Neuronal stem cell (in vitro differentiated cells): Measurements from ENCODE around the gene MTPN.
A peak's percentile ranks its signal among the peaks of the same experiment; 100 is the strongest.

Experiments
- DNase-seq: peaks from one replicate; pipeline ENCODE4 v3.0.0-alpha.2; 2013; ENCODE audit warnings: low spot score
- H2AFZ ChIP-seq: one replicate; pipeline ENCODE4 v1.6.1; 2013; ENCODE audit warnings: mild to moderate bottlenecking, low read length, inconsistent platforms
- H2AK5ac ChIP-seq: 2 replicates; pipeline ENCODE4 v1.6.1; 2013; ENCODE audit warnings: low read depth, mild to moderate bottlenecking, inconsistent platforms, low read length, moderate library complexity, mixed read lengths
- H2BK120ac ChIP-seq: 2 replicates; pipeline ENCODE4 v1.6.1; 2013; ENCODE audit warnings: low read depth, mild to moderate bottlenecking, inconsistent platforms, low read length, moderate library complexity, mixed read lengths
- H2BK12ac ChIP-seq: one replicate; pipeline ENCODE4 v1.6.1; 2013; ENCODE audit warnings: low read length, inconsistent platforms
- H2BK15ac ChIP-seq: 2 replicates; pipeline ENCODE4 v1.6.1; 2013; ENCODE audit warnings: mild to moderate bottlenecking, low read length, inconsistent platforms, mixed read lengths
- H2BK5ac ChIP-seq: one replicate; pipeline ENCODE4 v1.6.1; 2013; ENCODE audit warnings: inconsistent platforms, mild to moderate bottlenecking, low read length, moderate library complexity
- H3K14ac ChIP-seq: one replicate; pipeline ENCODE4 v1.6.1; 2013; ENCODE audit warnings: low read length, inconsistent platforms
- H3K18ac ChIP-seq: 2 replicates; pipeline ENCODE4 v1.6.1; 2013; ENCODE audit warnings: low read length, inconsistent platforms
- H3K23ac ChIP-seq: 2 replicates; pipeline ENCODE4 v1.6.1; 2013; ENCODE audit warnings: low read depth, mild to moderate bottlenecking, mixed read lengths, low read length, inconsistent platforms; ENCODE audit not compliant: poor library complexity
- H3K27ac ChIP-seq: replicated peaks from 3 replicates; pipeline ENCODE4 v1.5.1; 2013; ENCODE audit warnings: low read length, inconsistent platforms
- H3K27me3 ChIP-seq, 3 experiments: 2 replicates each; pipeline ENCODE4 v1.6.1; 2013; ENCODE audit warnings: low read length in 3 of 3, mild to moderate bottlenecking in 2 of 3, inconsistent platforms in 1 of 3, low read depth in 1 of 3, mixed read lengths in 1 of 3, moderate library complexity in 1 of 3; ENCODE audit not compliant: control insufficient read depth in 3 of 3, insufficient read depth in 3 of 3
- H3K36me3 ChIP-seq, 2 donors: replicated peaks in 1 of 2; 2 replicates each; pipeline ENCODE4 v1.6.1; 2013; ENCODE audit warnings: low read length in 2 of 2; ENCODE audit not compliant: control insufficient read depth in 2 of 2, insufficient read depth in 2 of 2
- H3K4ac ChIP-seq: 2 replicates; pipeline ENCODE4 v1.6.1; 2013; ENCODE audit warnings: inconsistent platforms, mild to moderate bottlenecking, low read length, moderate library complexity
- H3K4me1 ChIP-seq, 2 donors: 1 replicate in 1 of 2; 2 replicates in 1 of 2; pipeline ENCODE4 v1.6.1; 2013; ENCODE audit warnings: low read length in 2 of 2, low read depth in 1 of 2; ENCODE audit not compliant: control insufficient read depth in 2 of 2, insufficient read depth in 1 of 2
- H3K4me2 ChIP-seq: one replicate; pipeline ENCODE4 v1.6.1; 2013; ENCODE audit warnings: mild to moderate bottlenecking, low read length, inconsistent platforms; ENCODE audit not compliant: insufficient read depth, poor library complexity, severe bottlenecking
- H3K4me3 ChIP-seq, 2 donors: 2 replicates each; pipeline ENCODE4 v1.5.1; 2013; ENCODE audit warnings: low read length in 2 of 2, mild to moderate bottlenecking in 2 of 2, inconsistent platforms in 1 of 2, moderate library complexity in 1 of 2
- H3K79me1 ChIP-seq: one replicate; pipeline ENCODE4 v1.6.1; 2013; ENCODE audit warnings: low read depth, mild to moderate bottlenecking, inconsistent platforms, low read length, moderate library complexity
- H3K9ac ChIP-seq: one replicate; pipeline ENCODE4 v1.6.1; 2013; ENCODE audit warnings: mild to moderate bottlenecking, low read depth, low read length, inconsistent platforms; ENCODE audit not compliant: poor library complexity
- H3K9me3 ChIP-seq, 2 donors: replicated peaks in 1 of 2; 2 replicates each; pipeline versions ENCODE3 to v1.6.1; 2013; ENCODE audit warnings: low read length in 2 of 2, mild to moderate bottlenecking in 2 of 2, inconsistent platforms in 1 of 2, low read depth in 1 of 2, mixed read lengths in 1 of 2, moderate library complexity in 1 of 2; ENCODE audit not compliant: control insufficient read depth in 2 of 2, insufficient read depth in 1 of 2
- H4K8ac ChIP-seq: one replicate; pipeline ENCODE4 v1.6.1; 2013; ENCODE audit warnings: low read depth, mild to moderate bottlenecking, inconsistent platforms, low read length, moderate library complexity
- H4K91ac ChIP-seq: one replicate; pipeline ENCODE4 v1.6.1; 2013; ENCODE audit warnings: low read length, low read depth, mild to moderate bottlenecking, inconsistent platforms; ENCODE audit not compliant: poor library complexity
- WGBS, 2 donors: extraction: QIAGEN DNeasy Blood & Tissue Kit; methylation state at CpG; one replicate each; pipeline ENCODE4 v1.1.7; 2013; ENCODE audit warnings: missing lambda C conversion rate in 2 of 2, mixed read lengths in 1 of 2; ENCODE audit not compliant: insufficient read length in 2 of 2, insufficient replicate concordance in 1 of 2; ENCODE audit errors: extremely low coverage in 2 of 2; 5-methylcytosine and 5-hydroxymethylcytosine counted together

The MTPN gene

GRCh38 chr7:135979471-135980011 lies 2.4 kb upstream of the MTPN start:
- H3K9ac ChIP-seq: no peak overlapping the region
- H3K9me3 ChIP-seq: no peaks in the 10 kb centered on the region
- H3K4me2 ChIP-seq: no peak overlapping the region
- no peak overlapping the region for H2BK15ac ChIP-seq
- H2BK12ac ChIP-seq: no peak overlapping the region
- no peak overlapping the region for H3K4me3 ChIP-seq
- no peaks in the 10 kb centered on the region for H3K27me3 ChIP-seq
- no peak overlapping the region for H3K4ac ChIP-seq
- H2BK120ac ChIP-seq: no peak overlapping the region
- no peak for DNase-seq
- H3K4me1 ChIP-seq: peaks cover 2 to 8% of the 10 kb centered on the region in 2 donors
- H3K14ac ChIP-seq: no peak overlapping the region
- H3K27ac ChIP-seq: no peak overlapping the region
- H3K18ac ChIP-seq: no peak overlapping the region
- no peak overlapping the region for H4K8ac ChIP-seq
- H2AFZ ChIP-seq: peak overlapping the region; percentile 62
- H4K91ac ChIP-seq: no peak overlapping the region
- H2AK5ac ChIP-seq: no peak overlapping the region
- no peak overlapping the region for H3K23ac ChIP-seq
- H2BK5ac ChIP-seq: no peak overlapping the region
- H3K79me1 ChIP-seq: peaks cover 5% of the 10 kb centered on the region
- H3K36me3 ChIP-seq: peaks cover 0 to 11% of the 10 kb centered on the region in 2 donors

- WGBS, 2 donors: no CpG with 5 or more reads among the region's 4 CpGs
- no peak overlapping the region for H3K4me2 ChIP-seq
- H3K9me3 ChIP-seq: no peaks in the 10 kb centered on the region
- H4K91ac ChIP-seq: no peak overlapping the region
- no peak overlapping the region for H3K9ac ChIP-seq
- H3K23ac ChIP-seq: no peak overlapping the region
- H2BK15ac ChIP-seq: no peak overlapping the region
- H2BK5ac ChIP-seq: no peak overlapping the region
- H2AK5ac ChIP-seq: no peak overlapping the region
- H2AFZ ChIP-seq: peak overlapping the region; percentile 31
- no peak overlapping the region for H2BK120ac ChIP-seq
- DNase-seq: no peak
- no peak overlapping the region for H4K8ac ChIP-seq
- peaks cover 2 to 8% of the 10 kb centered on the region in 2 donors for H3K4me1 ChIP-seq
- H3K4ac ChIP-seq: no peak overlapping the region
- no peak overlapping the region for H3K14ac ChIP-seq
- no peak overlapping the region for H3K4me3 ChIP-seq
- H3K79me1 ChIP-seq: peaks cover 5% of the 10 kb centered on the region
- no peak overlapping the region for H3K27ac ChIP-seq
- peaks cover 0 to 20% of the 10 kb centered on the region in 2 donors for H3K36me3 ChIP-seq
- no peak overlapping the region for H2BK12ac ChIP-seq
- no peaks in the 10 kb centered on the region for H3K27me3 ChIP-seq
- H3K18ac ChIP-seq: no peak overlapping the region
Measured at GRCh38 chr7:135978624-135979023, 1.5 kb upstream of the MTPN start.

GRCh38 chr7:135977742-135978066 lies 545 bp upstream of the MTPN start:
- Histone ChIP-seq H3K4me1 (peaks cover 2 to 8% of the 10 kb centered on the region in 2 donors), H3K18ac (no peak overlapping the region), H4K8ac (no peak overlapping the region), H4K91ac (no peak overlapping the region), H2BK120ac (no peak overlapping the region), H2BK5ac (no peak overlapping the region), H3K9me3 (no peaks in the 10 kb centered on the region), H2AFZ (peak overlapping the region; percentile 94), H3K36me3 (peaks cover 0 to 27% of the 10 kb centered on the region in 2 donors), H3K27ac (no peak overlapping the region), H2BK12ac (no peak overlapping the region), H2AK5ac (no peak overlapping the region), H3K4me2 (no peak overlapping the region), H3K27me3 (no peaks in the 10 kb centered on the region), H3K23ac (no peak overlapping the region), H3K79me1 (peaks cover 5% of the 10 kb centered on the region), H3K4ac (no peak overlapping the region), H3K14ac (no peak overlapping the region), H3K9ac (no peak overlapping the region), H2BK15ac (no peak overlapping the region), H3K4me3 (peak overlapping the region in 1 of 2 donors; percentile 86)
- no peak for DNase-seq
- WGBS, 2 donors: no CpG with 5 or more reads among the region's 6 CpGs

- Histone ChIP-seq H3K4me3 (peak overlapping the region; percentile 86 to 88), H3K18ac (peak overlapping the region; percentile 2), H3K14ac (no peak overlapping the region), H3K4me2 (peak overlapping the region; percentile 78), H3K23ac (peak overlapping the region; percentile 87), H3K4me1 (peaks cover 2 to 8% of the 10 kb centered on the region in 2 donors), H3K79me1 (peaks cover 5% of the 10 kb centered on the region), H4K91ac (no peak overlapping the region), H3K9me3 (no peaks in the 10 kb centered on the region), H2BK15ac (no peak overlapping the region), H3K36me3 (peaks cover 0 to 39% of the 10 kb centered on the region in 2 donors), H2AK5ac (peak overlapping the region; percentile 66), H2BK12ac (no peak overlapping the region), H3K27me3 (no peaks in the 10 kb centered on the region), H2BK120ac (peak overlapping the region; percentile 83), H3K27ac (no peak overlapping the region), H2AFZ (peak overlapping the region; percentile 94), H3K4ac (no peak overlapping the region), H3K9ac (peak overlapping the region; percentile 97), H4K8ac (no peak overlapping the region), H2BK5ac (no peak overlapping the region)
- no CpG with 5 or more reads among the region's 13 CpGs for WGBS, 2 donors
- DNase-seq: no peak
Measured at GRCh38 chr7:135976312-135977006, 700 bp downstream of the MTPN start.
